GM18868 (cell line): ENCODE data around the gene SORBS1.

Experiments used
- ATAC-seq: cut with Tn5 transposase; IDR thresholded peaks from one replicate; pipeline ENCODE4 v1.9.1; 2021; ENCODE audit warnings: mild to moderate bottlenecking, moderate library complexity; ENCODE audit not compliant: unreplicated experiment

Gene SORBS1

DNA sequence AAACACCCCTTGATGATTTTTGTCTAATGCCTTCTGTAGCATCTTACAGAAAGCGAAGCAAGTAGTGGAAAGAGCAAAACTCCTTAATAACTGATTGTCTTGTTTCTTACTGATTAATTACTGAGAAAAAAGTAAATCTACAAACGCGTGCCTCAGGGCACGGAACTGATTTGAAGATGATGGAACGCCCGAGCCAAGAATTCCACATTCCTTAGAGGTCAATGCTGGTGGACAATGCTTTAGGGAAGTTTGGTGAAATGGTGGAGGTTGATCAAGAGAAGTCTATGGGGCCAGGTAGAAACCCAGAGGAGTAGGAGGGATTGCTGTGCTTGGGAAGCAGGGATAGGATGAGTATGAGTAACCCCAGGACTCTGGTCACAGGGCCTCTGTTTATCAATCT, 5.0 kb upstream of the SORBS1 start:
- no peak for ATAC-seq

DNA sequence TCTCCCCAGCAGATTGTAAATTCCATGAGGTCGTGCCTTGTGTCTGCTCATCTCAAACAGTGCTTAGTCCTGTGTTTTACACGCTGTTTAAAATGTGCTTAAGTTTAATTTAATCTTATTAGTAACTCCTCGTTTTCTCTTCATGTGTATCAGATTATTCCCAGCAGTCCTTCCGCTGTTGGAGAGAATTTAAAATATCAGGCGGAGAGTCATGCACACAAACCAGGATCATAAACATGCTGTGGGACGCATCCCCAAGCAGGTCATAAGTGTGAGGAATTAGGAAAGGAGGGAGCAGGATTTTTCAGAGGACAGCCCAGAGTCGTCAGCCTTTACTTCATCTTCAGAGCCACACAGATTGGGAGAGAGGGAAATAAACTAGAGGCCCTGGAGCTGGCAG, 4.2 kb upstream of the SORBS1 start:
- no peak for ATAC-seq

- ATAC-seq: no peak
Measured at GRCh38 chr10:95564291-95564690, 3.1 kb upstream of the SORBS1 start.

DNA sequence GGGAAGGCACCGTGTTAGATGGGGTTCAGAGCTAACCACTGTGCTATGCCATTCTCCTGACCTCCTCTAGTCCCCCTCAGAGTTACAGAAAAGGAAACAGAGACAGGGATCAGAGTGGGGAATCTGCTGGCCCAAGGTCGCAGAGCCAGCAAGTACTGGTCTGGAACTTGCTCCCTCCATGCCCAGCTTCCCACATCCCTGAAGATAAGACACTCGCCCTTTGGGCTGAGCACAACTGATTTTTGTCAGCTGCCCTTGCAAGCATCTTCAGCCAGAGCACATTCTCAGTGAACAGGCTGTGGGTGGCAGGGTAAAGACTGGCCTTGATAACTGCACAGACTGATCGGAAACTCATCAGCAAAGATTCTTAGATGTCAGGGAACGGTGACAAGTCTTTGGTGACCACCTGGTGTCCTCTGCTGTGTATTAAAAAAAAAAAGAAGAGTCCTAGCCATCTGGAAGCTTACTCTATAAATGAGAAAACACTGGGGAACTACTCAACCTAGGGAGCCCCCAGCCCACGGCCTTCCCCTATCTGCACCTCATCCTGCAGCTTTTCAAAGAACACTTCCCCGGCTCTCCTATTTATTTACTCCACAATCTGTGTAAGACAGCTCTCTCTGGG, 1.3 kb upstream of the SORBS1 start:
- ATAC-seq: no peak

- no peak for ATAC-seq
Measured at GRCh38 chr10:95561864-95562177, 650 bp upstream of the SORBS1 start.

- no peak for ATAC-seq
Measured at GRCh38 chr10:95560278-95561176, 644 bp downstream of the SORBS1 start.

DNA sequence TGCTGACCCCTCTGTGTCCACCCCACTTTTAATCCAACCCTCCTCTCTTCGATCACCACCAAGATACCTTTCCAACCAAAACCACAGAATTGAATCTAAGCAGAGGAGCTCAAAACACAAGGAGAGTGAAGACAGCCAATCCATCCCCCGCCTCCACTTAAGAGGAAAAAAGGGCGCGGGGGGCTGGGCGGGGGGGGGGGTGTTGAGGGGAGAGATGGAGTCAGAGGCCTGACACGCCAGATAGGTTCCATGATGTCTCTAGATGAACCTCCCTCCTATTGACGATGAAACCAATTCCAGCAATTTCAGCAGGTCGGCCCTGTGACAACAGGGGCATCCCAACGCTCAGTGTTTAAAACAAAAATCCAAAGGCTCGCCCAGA, 1.3 kb downstream of the SORBS1 start:
- ATAC-seq: no peak

DNA sequence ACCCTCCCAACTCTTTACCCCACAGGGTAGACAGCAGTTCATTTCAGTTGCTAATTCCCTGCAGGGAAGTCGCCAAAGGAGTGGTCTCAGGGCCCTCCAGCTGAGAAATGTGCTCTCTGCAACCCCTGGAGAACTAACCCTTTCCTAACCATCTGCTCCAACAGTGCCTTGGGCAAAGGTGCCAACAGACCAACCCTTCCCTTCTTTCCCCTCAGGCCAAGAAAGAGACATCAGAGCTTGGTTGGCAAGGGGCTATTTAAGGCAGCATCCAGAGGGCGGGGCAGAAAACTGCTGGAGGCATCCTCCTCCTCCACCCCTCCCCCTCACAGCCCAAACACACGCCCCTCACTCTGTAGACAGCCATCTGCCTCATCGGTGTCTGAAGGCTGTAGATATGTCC, 1.7 kb downstream of the SORBS1 start:
- ATAC-seq: no peak

GRCh38 chr10:95558593-95559320, 2.4 kb downstream of the SORBS1 start:
- ATAC-seq: no peak

DNA sequence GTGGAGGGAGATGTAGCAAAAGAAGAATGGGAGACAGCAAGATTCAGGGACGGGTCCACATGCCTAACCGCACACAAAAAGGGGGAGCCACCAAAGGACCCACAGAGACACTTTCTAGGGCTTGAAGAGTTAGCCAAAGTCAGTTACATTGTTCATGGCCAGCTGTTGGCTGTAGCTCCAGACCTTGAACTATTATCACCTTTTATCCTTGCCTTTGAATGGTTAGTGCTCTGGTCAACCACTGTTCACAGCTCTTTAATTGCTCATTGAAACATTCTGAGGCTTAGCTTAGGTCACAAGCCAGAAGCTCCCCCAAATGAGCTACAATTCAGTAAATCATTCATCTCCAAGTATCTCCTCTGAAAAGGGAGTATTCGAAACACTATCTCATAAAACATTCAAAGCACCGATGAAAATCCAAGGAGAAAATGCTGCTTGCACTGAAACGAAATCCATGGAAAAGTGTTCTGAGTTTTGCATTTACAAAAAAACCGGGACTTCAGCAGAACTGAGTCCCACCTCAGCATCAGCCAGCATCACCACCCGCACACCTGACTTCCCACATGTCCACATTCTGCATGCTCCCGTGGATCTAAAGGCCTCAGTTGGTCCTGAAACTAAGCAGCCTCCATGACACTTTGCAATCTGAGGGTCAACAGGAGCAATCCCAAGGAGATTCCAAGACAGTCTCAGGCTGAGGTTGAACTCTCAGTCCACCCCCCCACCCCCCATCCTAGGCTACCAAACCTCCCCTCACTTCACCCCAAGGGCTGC, 4.0 kb downstream of the SORBS1 start:
- no peak for ATAC-seq

- ATAC-seq: no peak
Measured at GRCh38 chr10:95553674-95554073, 7.5 kb downstream of the SORBS1 start.

GRCh38 chr10:95552679-95553342, 8.4 kb downstream of the SORBS1 start:
- no peak for ATAC-seq

GRCh38 chr10:95550073-95550672, 11.0 kb downstream of the SORBS1 start:
- no peak for ATAC-seq

DNA sequence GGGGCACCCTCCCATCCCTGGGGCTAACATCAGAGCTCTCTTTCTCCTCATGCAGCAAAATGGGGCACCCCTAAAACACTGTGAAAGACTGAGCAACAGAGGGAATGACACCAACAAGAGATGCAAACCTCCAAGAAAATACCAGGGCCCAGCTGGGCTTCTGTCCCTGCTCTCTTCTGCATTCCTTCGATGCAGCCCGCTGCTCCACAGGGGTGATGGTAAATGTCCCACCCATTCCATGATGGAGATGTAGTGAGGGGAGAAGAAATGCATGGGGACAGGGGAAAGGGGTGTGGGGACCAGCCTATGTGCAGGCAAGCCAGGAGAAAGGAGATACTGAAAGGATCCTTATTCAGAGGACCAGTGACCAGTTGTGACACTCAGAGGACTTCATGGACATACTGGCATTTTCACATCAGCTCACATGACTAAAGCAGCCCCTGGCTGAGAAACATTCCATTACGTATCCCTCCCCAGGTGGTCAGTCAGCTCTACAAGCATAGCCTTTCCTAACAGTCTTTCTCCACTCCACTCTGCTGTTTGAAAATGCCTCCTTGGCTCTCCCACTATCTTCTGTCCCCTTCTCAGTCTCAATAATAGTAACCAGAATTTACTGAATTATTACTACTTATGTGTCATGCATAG, 13.3 kb downstream of the SORBS1 start:
- ATAC-seq: no peak

DNA sequence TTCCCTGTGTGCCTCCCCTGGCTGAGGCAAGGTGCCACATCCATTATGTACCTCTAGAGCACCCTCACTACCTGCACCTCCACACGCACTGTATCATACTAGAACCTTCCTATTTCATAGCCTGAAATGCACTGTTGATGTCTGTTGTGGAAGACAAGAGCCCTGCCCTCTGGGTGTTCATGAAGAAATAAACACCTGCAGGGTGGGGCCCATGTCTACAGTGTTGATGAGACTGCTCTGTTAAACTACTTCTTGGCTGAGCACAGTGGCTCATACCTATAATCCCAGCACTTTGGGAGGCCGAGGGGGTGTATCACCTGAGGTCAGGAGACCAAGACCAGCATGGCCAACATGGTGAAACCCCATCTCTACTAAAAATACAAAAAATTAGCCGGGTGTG, 14.0 kb downstream of the SORBS1 start:
- ATAC-seq: no peak

- ATAC-seq: no peak
Measured at GRCh38 chr10:95545981-95546380, 15.2 kb downstream of the SORBS1 start.

GRCh38 chr10:95544783-95545500, 16.2 kb downstream of the SORBS1 start:
- no peak for ATAC-seq

DNA sequence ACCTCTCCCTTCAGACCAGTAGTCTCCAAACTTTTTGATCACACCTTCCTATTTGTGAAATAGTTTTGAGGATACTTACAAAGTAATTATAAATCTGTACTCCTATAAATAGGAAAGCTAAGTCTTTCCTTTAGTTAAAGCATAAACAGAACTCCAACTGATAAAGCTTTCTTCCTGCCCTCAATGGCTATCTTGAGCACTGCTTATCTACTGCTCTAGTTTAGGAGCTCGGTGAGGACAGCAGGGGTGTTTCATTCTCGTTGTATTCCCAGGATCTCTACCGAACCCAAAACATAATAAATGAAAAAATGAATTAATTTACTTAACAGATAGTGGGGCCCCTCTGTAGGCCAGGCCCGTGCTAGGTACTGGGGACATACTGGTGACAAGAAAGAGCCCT, 17.7 kb downstream of the SORBS1 start:
- no peak for ATAC-seq

DNA sequence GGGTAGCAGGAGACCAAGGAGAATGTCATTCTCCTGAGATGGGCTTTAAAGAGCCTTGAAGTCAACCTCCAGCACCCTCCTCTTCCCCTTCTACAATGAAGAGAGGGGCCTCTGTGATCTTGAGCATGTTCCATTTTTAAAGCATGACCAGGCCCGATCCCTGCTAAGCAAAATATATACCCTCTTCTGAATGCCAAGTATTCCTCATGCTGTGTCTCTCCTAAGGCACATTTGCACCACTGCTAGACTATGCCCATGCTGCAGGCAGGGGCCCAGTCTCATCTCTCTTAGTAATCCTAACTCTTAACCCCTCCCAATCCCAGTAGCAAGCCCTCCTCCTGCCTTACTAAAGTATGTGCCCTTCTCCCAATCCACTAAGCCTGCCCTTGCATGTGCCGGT, 18.4 kb downstream of the SORBS1 start:
- ATAC-seq: no peak
